ENCODE data around the gene LRP4.

- TF ChIP-seq CTCF (IDR thresholded peaks at IDR 0.05) (no peak), POLR2A (IDR thresholded peaks at IDR 0.05) (no peak), POLR2AphosphoS5 (IDR thresholded peaks at IDR 0.05; ENCODE audit: insufficient read depth in 1 of 2, low read depth in 1 of 2) (no peak)
These were observed 22.5 kb downstream of the LRP4 start for GRCh38 chr11:46895821-46896220.

Data from vagina (tissue), 2 donors.